T-helper 2 cell treated with Interferon-gamma antibody and Interleukin-4, amounts not matched to agents 5 μg/mL and 100 μg/mL, for 36 hours (primary cell): ENCODE results near the gene GMPPA.

Source experiments
- DNase-seq: peaks from one replicate; pipeline ENCODE4 v3.0.0; 2021; ENCODE audit warnings: low spot score
- H3K27ac Mint-ChIP-seq: one replicate; pipeline ENCODE4 v1.8.0; 2021; ENCODE audit warnings: mild to moderate bottlenecking, mixed read lengths
- H3K27me3 Mint-ChIP-seq: one replicate; pipeline ENCODE4 v1.8.0; 2021; ENCODE audit warnings: low read depth, mixed read lengths
- H3K36me3 Mint-ChIP-seq: one replicate; pipeline ENCODE4 v1.8.0; 2021; ENCODE audit warnings: low read depth, mixed read lengths
- H3K4me1 Mint-ChIP-seq: one replicate; pipeline ENCODE4 v1.8.0; 2021; ENCODE audit warnings: low read depth, mixed read lengths
- H3K4me3 Mint-ChIP-seq: one replicate; pipeline ENCODE4 v1.8.0; 2022; ENCODE audit warnings: mild to moderate bottlenecking, moderate library complexity, mixed read lengths
- H3K9me3 Mint-ChIP-seq: one replicate; pipeline ENCODE4 v1.8.0; 2021; ENCODE audit warnings: mixed read lengths

The GMPPA gene

DNA sequence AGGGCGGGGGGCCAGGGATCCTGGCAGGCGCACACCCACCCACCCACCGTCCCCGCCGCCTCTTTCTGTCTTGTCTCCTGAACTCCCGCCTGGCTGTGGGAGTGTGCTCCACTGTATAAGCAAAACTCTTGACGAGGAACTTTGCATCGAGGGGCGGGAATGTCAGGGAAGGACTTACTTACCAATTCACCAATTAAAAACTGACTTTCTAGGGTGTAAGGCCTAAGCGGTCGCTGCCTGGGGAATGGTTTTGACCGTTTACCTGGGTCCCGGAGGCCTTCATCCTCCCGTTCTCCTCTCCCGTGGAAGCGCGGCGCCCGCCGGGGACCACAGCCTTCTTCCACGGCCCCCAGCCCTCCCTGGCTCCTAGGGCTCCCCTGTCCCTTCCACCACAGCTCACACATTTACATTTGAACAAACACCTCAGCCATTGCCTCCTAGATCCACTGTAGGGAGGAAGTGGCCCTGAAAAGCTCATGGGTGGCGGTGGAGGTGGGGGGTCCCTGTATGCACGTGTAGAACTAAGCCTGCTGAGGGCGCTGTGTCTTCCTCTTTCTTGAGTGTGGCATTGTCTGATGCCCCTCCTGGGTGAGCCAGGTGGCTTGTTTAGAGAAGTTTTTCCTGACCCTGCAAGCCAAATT, 24.5 kb downstream of the GMPPA start:
- Mint-ChIP-seq H3K4me3 (no peak overlapping the region), H3K9me3 (no peaks in the 10 kb centered on the region), H3K36me3 (no peaks in the 10 kb centered on the region), H3K27me3 (peaks cover 74% of the 10 kb centered on the region), H3K4me1 (peaks cover 1% of the 10 kb centered on the region), H3K27ac (no peak overlapping the region)
- DNase-seq: no peak

GRCh38 chr2:219524817-219525216, 26.1 kb downstream of the GMPPA start:
- Mint-ChIP-seq H3K9me3 (no peaks in the 10 kb centered on the region), H3K4me1 (peaks cover 1% of the 10 kb centered on the region), H3K4me3 (no peak overlapping the region), H3K27me3 (peaks cover 86% of the 10 kb centered on the region), H3K36me3 (no peaks in the 10 kb centered on the region), H3K27ac (no peak overlapping the region)
- no peak for DNase-seq

- no peak overlapping the region for H3K27ac Mint-ChIP-seq
- no peak overlapping the region for H3K4me3 Mint-ChIP-seq
- H3K36me3 Mint-ChIP-seq: no peaks in the 10 kb centered on the region
- H3K27me3 Mint-ChIP-seq: peaks cover 86% of the 10 kb centered on the region
- H3K9me3 Mint-ChIP-seq: no peaks in the 10 kb centered on the region
- peaks cover 1% of the 10 kb centered on the region for H3K4me1 Mint-ChIP-seq
- DNase-seq: no peak
These were observed 27.0 kb downstream of the GMPPA start for GRCh38 chr2:219525533-219526232.

DNA sequence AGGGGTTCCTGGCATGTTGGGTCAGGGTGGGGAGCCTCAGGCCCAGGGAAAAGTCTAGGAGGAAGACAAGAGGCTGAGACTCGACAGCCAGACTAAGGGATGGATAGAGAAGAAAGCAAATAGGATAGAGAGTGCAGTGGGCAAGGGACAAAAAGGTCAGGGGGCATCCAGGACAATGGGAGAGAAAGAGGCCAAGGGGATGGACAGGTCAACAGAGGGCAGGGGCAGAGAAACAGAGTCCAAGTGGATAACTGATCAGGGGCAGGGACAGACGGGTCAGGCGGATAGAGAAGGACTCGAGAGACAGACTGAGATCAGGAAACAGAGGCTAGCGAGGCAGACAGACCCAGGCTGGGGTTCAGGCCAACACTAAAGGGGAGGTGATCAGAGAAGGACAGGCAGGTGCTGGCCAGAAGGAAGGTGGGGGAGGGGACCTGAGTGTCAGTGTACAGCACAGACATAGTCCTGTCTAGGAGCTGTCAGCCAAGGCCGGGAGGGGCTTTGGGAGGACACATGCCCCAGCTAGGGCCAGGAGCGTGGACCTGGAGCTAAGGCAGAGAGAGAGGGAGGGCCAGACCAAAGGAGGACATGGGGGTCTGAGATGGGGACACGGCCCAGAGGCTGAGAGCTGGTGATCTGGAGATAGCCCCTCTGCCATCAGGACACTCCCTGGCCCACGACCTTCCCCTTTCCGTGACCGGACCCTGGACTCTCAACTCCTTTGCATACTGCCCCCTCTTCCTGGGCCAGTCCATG, 27.8 kb downstream of the GMPPA start:
- H3K27me3 Mint-ChIP-seq: peaks cover 85% of the 10 kb centered on the region
- H3K36me3 Mint-ChIP-seq: no peaks in the 10 kb centered on the region
- H3K4me3 Mint-ChIP-seq: no peak overlapping the region
- H3K27ac Mint-ChIP-seq: no peak overlapping the region
- DNase-seq: no peak
- H3K9me3 Mint-ChIP-seq: no peaks in the 10 kb centered on the region
- H3K4me1 Mint-ChIP-seq: peaks cover 1% of the 10 kb centered on the region

GRCh38 chr2:219527076-219527394, 28.3 kb downstream of the GMPPA start:
- no peak for DNase-seq
- Mint-ChIP-seq H3K36me3 (no peaks in the 10 kb centered on the region), H3K27me3 (peaks cover 81% of the 10 kb centered on the region), H3K27ac (no peak overlapping the region), H3K4me1 (peaks cover under 1% of the 10 kb centered on the region), H3K9me3 (no peaks in the 10 kb centered on the region), H3K4me3 (no peak overlapping the region)

GRCh38 chr2:219527472-219527871, 28.8 kb downstream of the GMPPA start:
- Mint-ChIP-seq H3K36me3 (no peaks in the 10 kb centered on the region), H3K27me3 (peaks cover 79% of the 10 kb centered on the region), H3K4me3 (no peak overlapping the region), H3K27ac (no peak overlapping the region), H3K9me3 (no peaks in the 10 kb centered on the region), H3K4me1 (no peaks in the 10 kb centered on the region)
- DNase-seq: no peak

GRCh38 chr2:219530048-219530963, 31.6 kb downstream of the GMPPA start:
- H3K9me3 Mint-ChIP-seq: no peaks in the 10 kb centered on the region
- H3K4me1 Mint-ChIP-seq: no peaks in the 10 kb centered on the region
- H3K36me3 Mint-ChIP-seq: no peaks in the 10 kb centered on the region
- no peak overlapping the region for H3K27ac Mint-ChIP-seq
- peaks cover 55% of the 10 kb centered on the region for H3K27me3 Mint-ChIP-seq
- peak; percentile 70 for DNase-seq
- no peak overlapping the region for H3K4me3 Mint-ChIP-seq

- Mint-ChIP-seq H3K4me1 (no peaks in the 10 kb centered on the region), H3K27ac (no peak overlapping the region), H3K9me3 (no peaks in the 10 kb centered on the region), H3K4me3 (no peak overlapping the region), H3K36me3 (no peaks in the 10 kb centered on the region), H3K27me3 (peaks cover 41% of the 10 kb centered on the region)
- no peak for DNase-seq
These were observed 33.1 kb downstream of the GMPPA start for GRCh38 chr2:219531639-219532377.

- Mint-ChIP-seq H3K4me1 (no peaks in the 10 kb centered on the region), H3K9me3 (no peaks in the 10 kb centered on the region), H3K27me3 (peaks cover 36% of the 10 kb centered on the region), H3K27ac (no peak overlapping the region), H3K36me3 (no peaks in the 10 kb centered on the region), H3K4me3 (no peak overlapping the region)
- DNase-seq: no peak
These were observed 33.6 kb downstream of the GMPPA start for GRCh38 chr2:219532378-219532649.

DNA sequence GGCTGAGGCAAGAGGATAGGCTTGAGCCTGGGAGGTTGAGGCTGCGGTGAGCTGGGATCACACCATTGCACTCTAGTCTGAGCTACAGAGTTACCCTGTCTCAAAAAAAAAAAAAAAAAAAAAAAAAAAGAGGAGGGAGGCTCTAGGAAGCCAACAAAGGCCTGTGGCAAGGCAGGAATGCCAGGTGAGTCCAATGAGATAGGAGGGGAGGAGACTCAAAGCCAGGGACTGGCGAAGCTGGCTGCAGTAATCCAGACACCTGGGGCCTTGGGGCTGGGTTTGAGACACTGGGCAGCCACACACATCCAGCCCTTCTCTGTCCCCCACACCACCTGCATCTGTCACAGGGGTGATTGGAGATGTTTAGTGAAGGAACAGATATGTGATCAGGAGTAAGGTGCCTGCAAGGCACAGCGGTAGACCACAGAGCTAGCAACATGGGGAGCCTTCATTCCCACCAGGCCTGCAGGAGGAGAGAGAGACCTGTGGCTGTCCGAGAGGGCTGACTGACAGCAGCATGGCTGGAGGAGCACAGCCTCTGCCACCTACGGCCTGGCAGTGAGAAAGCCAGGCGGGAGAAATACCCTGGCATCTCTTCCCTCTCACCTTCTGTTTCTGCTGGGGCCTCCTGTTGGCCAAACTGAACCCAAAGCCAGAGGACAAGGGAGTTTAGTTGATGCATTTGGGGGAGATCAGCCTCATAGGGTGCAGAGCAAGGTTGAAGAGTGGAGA, 35.4 kb downstream of the GMPPA start:
- Mint-ChIP-seq H3K27ac (no peak overlapping the region), H3K4me1 (no peaks in the 10 kb centered on the region), H3K36me3 (peaks cover 3% of the 10 kb centered on the region), H3K4me3 (no peak overlapping the region), H3K27me3 (peaks cover 21% of the 10 kb centered on the region), H3K9me3 (no peaks in the 10 kb centered on the region)
- DNase-seq: no peak

- DNase-seq: no peak
- Mint-ChIP-seq H3K36me3 (peaks cover 8% of the 10 kb centered on the region), H3K4me3 (no peak overlapping the region), H3K27me3 (peaks cover 1% of the 10 kb centered on the region), H3K9me3 (no peaks in the 10 kb centered on the region), H3K4me1 (no peaks in the 10 kb centered on the region), H3K27ac (no peak overlapping the region)
These were observed 37.7 kb downstream of the GMPPA start for GRCh38 chr2:219536425-219536824.

DNA sequence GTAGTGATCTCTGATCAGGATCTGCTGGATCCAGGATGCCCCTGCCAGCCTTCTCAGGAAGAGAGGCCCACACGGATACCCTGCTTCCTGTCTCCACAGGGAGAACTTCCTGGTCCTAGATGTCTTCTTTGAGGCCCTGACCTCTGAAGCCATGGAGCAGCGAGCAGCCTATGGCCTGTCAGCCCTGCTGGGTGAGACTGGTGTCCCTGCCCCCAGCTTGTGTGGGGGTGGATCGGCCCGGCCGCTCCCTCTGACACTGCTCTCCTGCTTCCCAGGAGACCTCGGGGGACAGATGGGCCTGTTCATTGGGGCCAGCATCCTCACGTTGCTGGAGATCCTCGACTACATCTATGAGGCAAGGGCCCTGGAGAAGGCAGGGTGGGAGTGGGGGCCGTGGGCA, 38.3 kb downstream of the GMPPA start:
- Mint-ChIP-seq H3K36me3 (peaks cover 8% of the 10 kb centered on the region), H3K4me1 (no peaks in the 10 kb centered on the region), H3K4me3 (no peak overlapping the region), H3K9me3 (no peaks in the 10 kb centered on the region), H3K27ac (no peak overlapping the region), H3K27me3 (no peaks in the 10 kb centered on the region)
- no peak for DNase-seq
